Right lobe of liver (tissue), 4 donors: ENCODE results near the gene NELL2.

ENCODE experiments used
- CTCF ChIP-seq, 4 donors: fragments of 200-600 bp in 3 of 4; fragments of 450-650 bp in 1 of 4; IDR thresholded peaks; one replicate each; pipeline versions ENCODE4 v1.5.1 to v1.8.0; 2016 to 2022; ENCODE audit warnings: antibody characterized with exemption in 4 of 4, mild to moderate bottlenecking in 2 of 4
- POLR2A ChIP-seq: fragments of 450-650 bp; IDR thresholded peaks from one replicate; pipeline ENCODE4 v1.6.1; 2017; ENCODE audit warnings: antibody characterized with exemption, mild to moderate bottlenecking
- donor health status: DM: no; HTN: no; CAD: no.
- donor health status: DM: no; HTN: no; CAD: no.
- donor health status: DM: no; HTN: yes; CAD: no.

- TF ChIP-seq CTCF (IDR thresholded peaks at IDR 0.05) (no peak), POLR2A (no peak)
Observed at GRCh38 chr12:44748950-44749468, 127.1 kb downstream of the NELL2 start.
